GM18502 (cell line): ENCODE measurements around the gene LAMA3.

Source experiments
- ATAC-seq: cut with Tn5 transposase; IDR thresholded peaks from one replicate; pipeline ENCODE4 v1.9.1; 2021; ENCODE audit warnings: mild to moderate bottlenecking; ENCODE audit not compliant: unreplicated experiment, poor library complexity

LAMA3 gene

GRCh38 chr18:23810396-23810795 is 121.1 kb downstream of the LAMA3 start:
- no peak for ATAC-seq

- no peak for ATAC-seq
Measured at GRCh38 chr18:23811176-23811575, 121.9 kb downstream of the LAMA3 start.

GRCh38 chr18:23812546-23813440 is 123.5 kb downstream of the LAMA3 start:
- ATAC-seq, result no peak

- ATAC-seq, result no peak
Measured at GRCh38 chr18:23814991-23815614, 125.8 kb downstream of the LAMA3 start.

GRCh38 chr18:23816021-23816420 is 126.8 kb downstream of the LAMA3 start:
- ATAC-seq, result no peak

- no peak for ATAC-seq
Measured at GRCh38 chr18:23816740-23817139, 127.5 kb downstream of the LAMA3 start.

- ATAC-seq, result no peak
Measured at GRCh38 chr18:23819001-23819400, 129.7 kb downstream of the LAMA3 start.

GRCh38 chr18:23822590-23823385 is 133.5 kb downstream of the LAMA3 start:
- ATAC-seq, result no peak

GRCh38 chr18:23824240-23824639 is 135.0 kb downstream of the LAMA3 start:
- no peak for ATAC-seq

- no peak for ATAC-seq
Measured at GRCh38 chr18:23824669-23825068, 135.4 kb downstream of the LAMA3 start.

- no peak for ATAC-seq
Measured at GRCh38 chr18:23825496-23825895, 136.2 kb downstream of the LAMA3 start.

- ATAC-seq, result no peak
Measured at GRCh38 chr18:23825978-23826405, 136.7 kb downstream of the LAMA3 start.

- ATAC-seq, result no peak
Measured at GRCh38 chr18:23826850-23827620, 137.8 kb downstream of the LAMA3 start.

GRCh38 chr18:23827681-23828080 is 138.4 kb downstream of the LAMA3 start:
- no peak for ATAC-seq

- ATAC-seq, result peak; percentile 94
Measured at GRCh38 chr18:23828426-23828825, 139.2 kb downstream of the LAMA3 start.

GRCh38 chr18:23832911-23833310 is 143.7 kb downstream of the LAMA3 start:
- ATAC-seq, result no peak

- ATAC-seq, result no peak
Measured at GRCh38 chr18:23833714-23834113, 144.5 kb downstream of the LAMA3 start.

- no peak for ATAC-seq
Measured at GRCh38 chr18:23835091-23835490, 145.8 kb downstream of the LAMA3 start.

GRCh38 chr18:23835506-23835905 is 146.3 kb downstream of the LAMA3 start:
- ATAC-seq, result no peak

GRCh38 chr18:23837591-23837990 is 148.3 kb downstream of the LAMA3 start:
- ATAC-seq, result no peak
